T-helper 1 cell (primary cell): ENCODE results near the gene GOLGA6A.
"Not testable (repeated sequence)": the region's sequence is repeated elsewhere in the genome, so short reads cannot be mapped to it uniquely, and the experiment has no call there.

Experiments
- DNase-seq, 5 donors: peaks; one replicate each; pipeline ENCODE4 v3.0.0-alpha.2; 2012 to 2020
- total RNA-seq, 4 donors: gene quantifications; one replicate each; lab custom pipeline; 2026; lab: John Stamatoyannopoulos, UW

GOLGA6A gene
- total RNA-seq, result 0 to 0.15 (median 0) reads per million in 4 donors

- not testable (repeated sequence) for DNase-seq
These were observed at the start of gene GOLGA6A for GRCh38 chr15:74082450-74082849. TSS of gene GOLGA6A (minus strand) at chr15:74082550. CDS start at chr15:74082509, 41 bp downstream.

GRCh38 chr15:74131628-74132413, 49.5 kb upstream of the GOLGA6A start:
- DNase-seq, result no peak

- no peak for DNase-seq
These were observed 48.7 kb upstream of the GOLGA6A start for GRCh38 chr15:74130849-74131627.

- DNase-seq, result no peak
These were observed 48.0 kb upstream of the GOLGA6A start, which contains the start of gene ISLR2 for GRCh38 chr15:74130155-74130848. TSS of gene ISLR2 (plus strand) at chr15:74130586. CDS start at chr15:74132755, 2,169 bp downstream.

GRCh38 chr15:74129586-74130154, 47.3 kb upstream of the GOLGA6A start:
- DNase-seq, result no peak

GRCh38 chr15:74128785-74129585, 46.6 kb upstream of the GOLGA6A start:
- DNase-seq, result no peak

- DNase-seq, result no peak
These were observed 45.8 kb upstream of the GOLGA6A start for GRCh38 chr15:74127954-74128784.

GRCh38 chr15:74127255-74127953, 45.1 kb upstream of the GOLGA6A start:
- DNase-seq, result peak; percentile 56 to 80 (median 70)

GRCh38 chr15:74124759-74125158, 42.4 kb upstream of the GOLGA6A start:
- DNase-seq, result no peak

- DNase-seq, result no peak
These were observed 41.8 kb upstream of the GOLGA6A start for GRCh38 chr15:74124196-74124595.

- DNase-seq, result no peak
These were observed 41.3 kb upstream of the GOLGA6A start for GRCh38 chr15:74123658-74124057.

- DNase-seq, result no peak
These were observed 40.7 kb upstream of the GOLGA6A start for GRCh38 chr15:74123131-74123429.

- DNase-seq, result no peak
These were observed 40.2 kb upstream of the GOLGA6A start for GRCh38 chr15:74122403-74123130.

GRCh38 chr15:74121858-74122257, 39.5 kb upstream of the GOLGA6A start:
- DNase-seq, result no peak

- DNase-seq, result no peak
These were observed 38.7 kb upstream of the GOLGA6A start for GRCh38 chr15:74121039-74121438.

- DNase-seq, result no peak
These were observed 38.1 kb upstream of the GOLGA6A start for GRCh38 chr15:74120426-74120825.

GRCh38 chr15:74109713-74110112, 27.4 kb upstream of the GOLGA6A start:
- no peak for DNase-seq

- not testable (repeated sequence) for DNase-seq
These were observed 26.3 kb upstream of the GOLGA6A start for GRCh38 chr15:74108611-74109010.

GRCh38 chr15:74108111-74108510, 25.8 kb upstream of the GOLGA6A start:
- no peak for DNase-seq
